Body of pancreas (tissue), 4 donors: ENCODE results near the gene TCP11L2. TPM values are rescaled to one million over a fixed set of nuclear protein-coding genes. Genes with fewer than 3 reads are reported as not detected.
"Not testable (repeated sequence)": the region's sequence is repeated elsewhere in the genome, so short reads cannot be mapped to it uniquely, and the experiment has no call there.

Experiments
- ATAC-seq: fragments of 150-250 bp; one replicate; pipeline ENCODE4 v1.9.1; 2016
- DNase-seq, 4 donors: peaks; one replicate each; pipeline ENCODE4 v3.0.0-alpha.2; 2019
- H3K27ac ChIP-seq, 4 donors: fragments of 200-600 bp; sonication (generic); 1 replicate in 3 of 4; 2 replicates in 1 of 4; pipeline versions ENCODE4 v1.5.1 to v1.6.1; 2016 to 2019; ENCODE audit warnings: mild to moderate bottlenecking in 1 of 4, mixed read lengths in 1 of 4, moderate library complexity in 1 of 4
- H3K27me3 ChIP-seq, 2 donors: fragments of 200-600 bp; sonication (generic); one replicate each; pipeline ENCODE4 v1.6.0; 2016; ENCODE audit warnings: mild to moderate bottlenecking in 1 of 2
- H3K36me3 ChIP-seq, 2 donors: fragments of 200-600 bp; sonication (generic); replicated peaks in 1 of 2; 2 replicates each; pipeline ENCODE4 v1.5.1; 2016; ENCODE audit warnings: low read depth in 2 of 2; ENCODE audit not compliant: insufficient read depth in 1 of 2
- H3K4me1 ChIP-seq: fragments of 200-600 bp; sonication (generic); one replicate; pipeline ENCODE4 v1.6.0; 2016
- H3K4me3 ChIP-seq, 2 donors: fragments of 200-600 bp; sonication (generic); 1 replicate in 1 of 2; 2 replicates in 1 of 2; pipeline ENCODE4 v1.5.1; 2016 to 2019
- H3K9me3 ChIP-seq, 3 donors: fragments of 200-600 bp; sonication (generic); 1 replicate in 2 of 3; 2 replicates in 1 of 3; pipeline ENCODE4 v1.5.1; 2016
- POLR2A ChIP-seq, 3 donors: fragments of 450-650 bp; IDR thresholded peaks; one replicate each; pipeline ENCODE4 v1.6.1; 2016; ENCODE audit warnings: antibody characterized with exemption in 3 of 3, mild to moderate bottlenecking in 2 of 3
- WGBS, 2 donors: methylation state at CpG; one replicate each; pipeline ENCODE4 v1.1.5; 2017; 5-methylcytosine and 5-hydroxymethylcytosine counted together
- intact Hi-C: fragments of 100-400 bp; cut with DNase I; formaldehyde crosslinking; loops from one replicate; pipeline ENCODE4 v1.15.1; 2023
- total RNA-seq, 2 donors: library from RNA; depleted of rRNA; stranded (reverse); fragments of >200 nt; gene quantifications; one replicate each; pipeline ENCODE4 v1.1.0, GENCODE V29; 2016
- TF ChIP-seq, protein P1 (sequence below), 7 experiments: fragments of 450-650 bp in 4 of 7; fragments of 200-600 bp in 3 of 7; sonication (generic) in 3 of 7; IDR thresholded peaks; one replicate each; pipeline ENCODE4 v1.5.1; 2016 to 2019; ENCODE audit warnings: antibody characterized with exemption in 7 of 7

TCP11L2 gene
- total RNA-seq, 2 donors from 2014 or later, result 16.1 to 19.1 TPM

DNA sequence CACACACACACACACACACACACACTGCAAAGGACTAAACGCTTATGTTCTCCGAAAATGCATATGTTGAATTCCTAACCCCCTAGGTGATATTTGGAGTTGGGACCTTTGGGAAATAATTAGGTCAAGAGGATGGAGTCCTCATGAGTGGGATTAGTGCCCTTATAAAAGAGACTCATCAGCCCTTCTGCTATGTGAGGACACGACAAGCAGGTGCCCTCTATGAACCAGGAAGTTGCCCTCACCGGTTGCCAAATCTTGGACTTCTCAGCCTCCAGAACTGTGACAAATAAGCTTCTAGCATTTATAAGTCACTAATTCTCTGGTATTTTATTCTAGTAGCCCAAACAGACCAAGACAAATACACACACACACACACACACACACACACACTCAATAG lies 20.7 kb upstream of the TCP11L2 start:
- TF ChIP-seq POLR2A (IDR thresholded peaks at IDR 0.05), result no peak
- TF ChIP-seq, protein P1, sequence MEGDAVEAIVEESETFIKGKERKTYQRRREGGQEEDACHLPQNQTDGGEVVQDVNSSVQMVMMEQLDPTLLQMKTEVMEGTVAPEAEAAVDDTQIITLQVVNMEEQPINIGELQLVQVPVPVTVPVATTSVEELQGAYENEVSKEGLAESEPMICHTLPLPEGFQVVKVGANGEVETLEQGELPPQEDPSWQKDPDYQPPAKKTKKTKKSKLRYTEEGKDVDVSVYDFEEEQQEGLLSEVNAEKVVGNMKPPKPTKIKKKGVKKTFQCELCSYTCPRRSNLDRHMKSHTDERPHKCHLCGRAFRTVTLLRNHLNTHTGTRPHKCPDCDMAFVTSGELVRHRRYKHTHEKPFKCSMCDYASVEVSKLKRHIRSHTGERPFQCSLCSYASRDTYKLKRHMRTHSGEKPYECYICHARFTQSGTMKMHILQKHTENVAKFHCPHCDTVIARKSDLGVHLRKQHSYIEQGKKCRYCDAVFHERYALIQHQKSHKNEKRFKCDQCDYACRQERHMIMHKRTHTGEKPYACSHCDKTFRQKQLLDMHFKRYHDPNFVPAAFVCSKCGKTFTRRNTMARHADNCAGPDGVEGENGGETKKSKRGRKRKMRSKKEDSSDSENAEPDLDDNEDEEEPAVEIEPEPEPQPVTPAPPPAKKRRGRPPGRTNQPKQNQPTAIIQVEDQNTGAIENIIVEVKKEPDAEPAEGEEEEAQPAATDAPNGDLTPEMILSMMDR (IDR thresholded peaks at IDR 0.05), result no peak
- no peak overlapping the region for H3K27ac ChIP-seq
- 83% methylated on average over 4 of the region's 4 CpGs for WGBS, 2 donors

DNA sequence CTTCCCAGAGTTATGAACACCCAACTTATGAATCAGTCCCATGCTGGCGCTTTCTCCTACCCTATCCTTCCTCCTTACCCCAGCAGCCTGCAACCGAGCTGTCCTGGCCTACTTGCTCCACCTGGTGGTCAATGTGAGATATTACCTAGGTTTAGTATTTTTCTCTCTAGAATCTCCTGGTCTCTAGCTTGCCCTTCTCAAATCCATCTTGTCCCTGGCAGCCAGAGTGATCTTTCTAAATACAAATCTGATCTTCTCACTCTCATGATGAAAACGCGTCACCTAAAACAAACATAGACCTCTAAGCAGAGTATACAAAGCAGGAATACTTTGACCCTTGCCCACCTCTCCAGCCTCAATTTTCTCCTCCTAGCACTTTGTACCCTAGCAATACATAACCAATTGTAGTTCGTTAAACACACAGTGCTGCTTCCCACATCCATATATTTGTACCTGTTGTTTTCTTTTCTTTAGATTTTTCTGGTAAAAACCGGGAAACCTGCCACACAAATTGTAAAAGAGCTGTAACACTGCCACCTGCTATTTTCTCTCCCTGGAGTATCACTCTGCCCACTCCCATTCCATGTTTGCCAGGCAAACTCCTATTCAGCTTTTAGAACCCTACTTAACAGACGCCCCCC lies 20.0 kb upstream of the TCP11L2 start:
- ATAC-seq (peak; percentile 88), DNase-seq (peak; percentile 60 to 73 (median 66))
- H3K4me3 ChIP-seq, result no peak overlapping the region
- H3K4me1 ChIP-seq, result peaks cover 12% of the 10 kb centered on the region
- intact Hi-C loops, result loop anchor here (5.0 kb wide), 1 partner anchor 55 kb away; no protein-coding TSS in a partner anchor
- no peaks in the 10 kb centered on the region for H3K27me3 ChIP-seq
- no peaks in the 10 kb centered on the region for H3K9me3 ChIP-seq
- no peak overlapping the region for H3K27ac ChIP-seq
- H3K36me3 ChIP-seq, result no peaks in the 10 kb centered on the region
- WGBS, 2 donors, result 12 to 17% methylated on average over 7 of the region's 7 CpGs
- no peak for TF ChIP-seq POLR2A (IDR thresholded peaks at IDR 0.05)
- TF ChIP-seq, protein P1 (IDR thresholded peaks at IDR 0.05), result peak; percentile 37 to 92 (median 87)

More for the DNA sequence above, 20.7 kb upstream of the TCP11L2 start:
- no peaks in the 10 kb centered on the region for H3K9me3 ChIP-seq
- H3K4me1 ChIP-seq, result peaks cover 12% of the 10 kb centered on the region
- ATAC-seq, result no peak
- H3K27me3 ChIP-seq, result no peaks in the 10 kb centered on the region
- H3K4me3 ChIP-seq, result no peak overlapping the region
- H3K36me3 ChIP-seq, result no peaks in the 10 kb centered on the region
- no peak for DNase-seq
- intact Hi-C loops, result loop anchor here (5.0 kb wide), 1 partner anchor 55 kb away; no protein-coding TSS in a partner anchor

DNA sequence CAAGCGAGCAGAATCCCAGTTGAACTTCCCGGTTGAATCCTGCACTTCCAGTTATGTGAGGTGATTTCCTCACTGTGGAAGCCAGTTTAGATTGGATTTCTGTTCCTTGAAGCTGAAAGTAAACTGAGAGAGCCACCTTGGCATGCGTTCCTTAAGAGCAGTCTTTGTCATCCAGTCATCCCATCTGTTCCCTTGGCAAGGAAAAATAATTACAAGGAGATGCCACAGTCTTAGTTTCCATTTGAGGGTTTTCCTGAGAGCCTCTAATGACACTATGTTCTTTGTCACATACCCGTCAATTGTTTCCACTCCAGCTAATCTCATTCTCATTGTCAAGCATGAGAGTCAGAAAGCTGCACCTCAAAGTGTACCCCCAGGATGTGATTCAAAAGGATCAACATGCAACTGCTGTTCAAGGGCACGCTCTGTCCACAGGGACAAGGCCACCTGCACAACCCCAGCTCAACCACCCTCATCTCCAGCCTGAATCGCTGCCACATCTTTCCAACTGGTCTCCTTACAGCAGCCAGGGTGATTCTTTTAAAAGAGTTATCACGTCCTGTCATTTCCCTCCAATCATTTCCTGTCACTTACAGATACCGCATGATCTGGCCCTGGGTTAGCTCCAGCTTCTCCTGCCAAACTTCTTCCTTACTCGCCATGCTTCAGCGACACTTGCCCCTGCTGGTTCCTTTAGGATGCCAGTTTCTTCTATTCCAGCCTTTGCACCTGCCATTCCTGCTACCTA lies 18.0 kb upstream of the TCP11L2 start:
- peaks cover 12% of the 10 kb centered on the region for H3K4me1 ChIP-seq
- H3K36me3 ChIP-seq, result no peaks in the 10 kb centered on the region
- no peaks in the 10 kb centered on the region for H3K9me3 ChIP-seq
- WGBS, 2 donors, result 43 to 48% methylated on average over 10 of the region's 10 CpGs
- DNase-seq (no peak), ATAC-seq (no peak)
- H3K27ac ChIP-seq, result no peak overlapping the region
- no peaks in the 10 kb centered on the region for H3K27me3 ChIP-seq
- intact Hi-C loops, result loop anchor here (5.0 kb wide), 1 partner anchor 57 kb away; no protein-coding TSS in a partner anchor
- TF ChIP-seq, protein P1 (IDR thresholded peaks at IDR 0.05), result no peak
- no peak for TF ChIP-seq POLR2A (IDR thresholded peaks at IDR 0.05)
- H3K4me3 ChIP-seq, result no peak overlapping the region

DNA sequence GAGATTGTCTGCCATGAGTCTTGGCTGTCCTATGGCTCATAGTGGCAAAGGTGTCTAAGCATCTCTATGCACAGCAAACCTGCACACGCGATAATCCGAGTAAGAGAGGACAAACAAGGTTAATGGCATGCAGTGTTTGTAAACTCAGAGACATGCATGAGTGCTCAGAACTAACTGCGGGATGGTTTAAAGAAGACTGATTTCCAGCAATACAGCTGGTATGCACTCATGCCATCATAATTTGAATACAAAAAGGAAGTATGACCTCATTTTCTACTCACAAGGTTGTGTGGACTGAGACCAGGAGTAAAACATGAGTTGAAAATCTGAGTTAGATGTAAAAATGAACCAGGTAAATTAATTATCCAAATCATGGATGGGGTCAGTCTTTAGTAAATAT lies 16.6 kb upstream of the TCP11L2 start:
- intact Hi-C loops, result no loop called here
- Histone ChIP-seq H3K27me3 (no peaks in the 10 kb centered on the region), H3K27ac (no peak overlapping the region), H3K4me1 (peaks cover 8% of the 10 kb centered on the region), H3K9me3 (no peaks in the 10 kb centered on the region), H3K4me3 (no peak overlapping the region), H3K36me3 (no peaks in the 10 kb centered on the region)
- ATAC-seq (no peak), DNase-seq (no peak)
- TF ChIP-seq POLR2A (IDR thresholded peaks at IDR 0.05), result no peak
- TF ChIP-seq, protein P1 (IDR thresholded peaks at IDR 0.05), result no peak
- WGBS, 2 donors, result 57 to 68% methylated on average over 4 of the region's 4 CpGs

GRCh38 chr12:106286576-106287162 lies 15.9 kb upstream of the TCP11L2 start:
- H3K4me1 ChIP-seq, ATAC-seq, H3K4me3 ChIP-seq, H3K27me3 ChIP-seq, H3K9me3 ChIP-seq, H3K27ac ChIP-seq, intact Hi-C loops, DNase-seq, H3K36me3 ChIP-seq: not testable (repeated sequence)
- WGBS, 2 donors, result 72 to 74% methylated on average over 14 of the region's 14 CpGs
